GM23248 (cell line): ENCODE measurements around the gene LSS. TPM values are rescaled to one million over a fixed set of nuclear protein-coding genes. Genes with fewer than 3 reads are reported as not detected.
"Not testable (repeated sequence)": the region's sequence is repeated elsewhere in the genome, so short reads cannot be mapped to it uniquely, and the experiment has no call there.

Experiments
- DNase-seq: peaks from one replicate; pipeline ENCODE4 v3.0.0-alpha.2; 2015
- H2AFZ ChIP-seq: fragments of 200-600 bp; sonication (generic); 2 replicates; pipeline ENCODE4 v1.6.1; 2016; ENCODE audit warnings: antibody characterized with exemption
- H3F3A ChIP-seq: fragments of 200-600 bp; sonication (generic); 2 replicates; pipeline ENCODE4 v1.6.1; 2016; ENCODE audit warnings: mild to moderate bottlenecking, antibody characterized with exemption, mixed run types; ENCODE audit not compliant: insufficient read depth
- H3K27ac ChIP-seq: fragments of 200-600 bp; sonication (generic); 2 replicates; pipeline ENCODE4 v1.5.1; 2016; ENCODE audit warnings: mild to moderate bottlenecking
- H3K27me3 ChIP-seq: fragments of 200-600 bp; sonication (generic); replicated peaks from 2 replicates; pipeline ENCODE4 v1.6.1; 2016; ENCODE audit warnings: mild to moderate bottlenecking; ENCODE audit not compliant: insufficient read depth
- H3K36me3 ChIP-seq: fragments of 200-600 bp; sonication (generic); 2 replicates; pipeline ENCODE4 v1.6.1; 2016; ENCODE audit warnings: low read depth, mild to moderate bottlenecking
- H3K4me1 ChIP-seq: fragments of 200-600 bp; sonication (generic); 2 replicates; pipeline ENCODE4 v1.6.1; 2016; ENCODE audit warnings: mild to moderate bottlenecking; ENCODE audit not compliant: insufficient read depth
- H3K4me2 ChIP-seq: fragments of 200-600 bp; sonication (generic); one replicate; pipeline ENCODE4 v1.6.1; 2016; ENCODE audit warnings: mild to moderate bottlenecking; ENCODE audit not compliant: unreplicated experiment
- H3K4me3 ChIP-seq: fragments of 200-600 bp; sonication (generic); 2 replicates; pipeline ENCODE4 v1.5.1; 2016; ENCODE audit warnings: mild to moderate bottlenecking
- H3K79me2 ChIP-seq: fragments of 200-600 bp; sonication (generic); 2 replicates; pipeline ENCODE4 v1.6.1; 2016; ENCODE audit warnings: mild to moderate bottlenecking; ENCODE audit not compliant: insufficient read depth
- H3K9ac ChIP-seq: fragments of 200-600 bp; sonication (generic); 2 replicates; pipeline ENCODE4 v1.6.1; 2016; ENCODE audit warnings: mild to moderate bottlenecking
- H3K9me2 ChIP-seq: fragments of 200-600 bp; sonication (generic); 2 replicates; pipeline ENCODE4 v1.6.1; 2016; ENCODE audit warnings: mixed run types, mild to moderate bottlenecking, moderate library complexity; ENCODE audit not compliant: insufficient read depth
- H3K9me3 ChIP-seq: fragments of 200-600 bp; sonication (generic); one replicate; pipeline ENCODE4 v1.6.1; 2017; ENCODE audit warnings: low read depth
- H4K20me1 ChIP-seq: fragments of 200-600 bp; sonication (generic); 2 replicates; pipeline ENCODE4 v1.6.0; 2016; ENCODE audit not compliant: insufficient read depth
- EZH2 ChIP-seq: fragments of 200-600 bp; sonication (generic); IDR thresholded peaks from 2 replicates; pipeline ENCODE4 v1.6.1; 2018; ENCODE audit warnings: antibody characterized with exemption, mild to moderate bottlenecking; ENCODE audit not compliant: insufficient read depth, poor library complexity, severe bottlenecking
- EZH2phosphoT487 ChIP-seq: fragments of 200-600 bp; sonication (generic); IDR thresholded peaks from 2 replicates; pipeline ENCODE4 v1.6.1; 2018; ENCODE audit warnings: antibody characterized with exemption, moderate library complexity, mild to moderate bottlenecking, low read depth; ENCODE audit not compliant: insufficient read depth
- WGBS, 2 experiments: methylation state at CpG; one replicate each; pipeline ENCODE4 v1.1.6; 2015 to 2017; ENCODE audit warnings: low lambda C conversion rate in 2 of 2, low coverage in 1 of 2; ENCODE audit errors: missing lambda C conversion rate in 2 of 2; 5-methylcytosine and 5-hydroxymethylcytosine counted together
- in situ Hi-C: fragments of 300-500 bp; cut with MboI; formaldehyde crosslinking; loops from 2 replicates; pipeline ENCODE4 v1.15.0; 2020
- polyA plus RNA-seq: library from polyadenylated mRNA; unstranded; fragments of >200 nt; fragmentation: Nextera tagmentation; extraction: Ambion mirVana; gene quantifications from 2 replicates; pipeline ENCODE4 v1.2.1, GENCODE V29; 2016
- total RNA-seq: library from RNA; depleted of rRNA; stranded (reverse); fragments of >200 nt; shearing (Covaris generic); gene quantifications from 2 replicates; pipeline ENCODE4 v1.2.3, GENCODE V29; 2014

Gene LSS
- total and polyA plus RNA-seq, 2 experiments from 2014 or later, result 28.0 to 41.1 TPM

GRCh38 chr21:46202592-46203202 is 25.9 kb downstream of the LSS start:
- Histone ChIP-seq H4K20me1 (no peaks in the 10 kb centered on the region), H3K79me2 (no peaks in the 10 kb centered on the region), H2AFZ (no peak overlapping the region), H3F3A (0 out of 2 replicates have a peak, but pooled peaks cover 8% of the 10 kb centered on the region), H3K36me3 (peaks cover 8% of the 10 kb centered on the region; the same call in 1 of the 2 replicates), H3K9me2 (no peaks in the 10 kb centered on the region), H3K4me1 (no peaks in the 10 kb centered on the region), H3K9me3 (no peaks in the 10 kb centered on the region), H3K9ac (no peak overlapping the region), H3K27ac (no peak overlapping the region), H3K4me3 (no peak overlapping the region), H3K4me2 (no peak overlapping the region), H3K27me3 (no peaks in the 10 kb centered on the region)
- in situ Hi-C loops, result no loop called here
- 91 to 92% methylated on average over 6 of the region's 6 CpGs for WGBS, 2 experiments
- DNase-seq, result no peak
- TF ChIP-seq EZH2, result no peak
- TF ChIP-seq EZH2phosphoT487, result no peak

DNA sequence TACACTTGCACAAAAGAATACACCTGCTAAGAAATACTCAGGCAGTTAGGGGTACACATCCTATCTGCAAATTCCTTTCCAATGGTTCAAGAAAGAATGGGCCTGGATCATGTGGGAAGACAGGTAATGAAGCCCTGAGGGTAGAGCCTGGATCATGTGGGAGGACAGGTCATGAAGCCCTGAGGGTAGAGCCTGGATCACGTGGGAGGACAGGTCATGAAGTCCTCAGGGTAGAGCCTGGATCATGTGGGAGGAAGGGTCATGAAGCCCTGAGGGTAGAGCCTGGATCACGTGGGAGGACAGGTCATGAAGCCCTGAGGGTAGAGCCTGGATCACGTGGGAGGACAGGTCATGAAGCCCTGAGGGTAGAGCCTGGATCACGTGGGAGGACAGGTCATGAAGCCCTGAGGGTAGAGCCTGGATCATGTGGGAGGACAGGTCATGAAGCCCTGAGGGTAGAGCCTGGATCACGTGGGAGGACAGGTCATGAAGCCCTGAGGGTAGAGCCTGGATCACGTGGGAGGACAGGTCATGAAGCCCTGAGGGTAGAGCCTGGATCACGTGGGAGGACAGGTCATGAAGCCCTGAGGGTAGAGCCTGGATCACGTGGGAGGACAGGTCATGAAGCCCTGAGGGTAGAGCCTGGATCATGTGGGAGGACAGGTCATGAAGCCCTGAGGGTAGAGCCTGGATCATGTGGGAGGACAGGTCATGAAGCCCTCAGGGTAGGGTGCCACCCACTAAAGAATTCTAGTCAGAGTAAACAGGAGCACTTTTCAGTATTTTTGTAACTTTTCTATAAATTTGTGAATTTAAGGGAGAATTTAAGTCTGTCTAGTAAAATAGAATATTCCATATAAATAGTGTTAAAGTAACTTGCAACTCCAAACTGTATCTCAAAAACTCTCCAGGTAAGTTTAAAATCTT is 27.4 kb downstream of the LSS start:
- H2AFZ ChIP-seq, DNase-seq, H3K9me3 ChIP-seq, H3K27ac ChIP-seq, H3K4me1 ChIP-seq, in situ Hi-C loops, H3K4me3 ChIP-seq, H3K9ac ChIP-seq, H3K27me3 ChIP-seq, H3K9me2 ChIP-seq, H3K79me2 ChIP-seq, H3K4me2 ChIP-seq, H3F3A ChIP-seq, H4K20me1 ChIP-seq: not testable (repeated sequence)
- H3K36me3 ChIP-seq, result peaks cover 17% of the 10 kb centered on the region; the same call in 1 of the 2 replicates
- 92 to 94% methylated on average over 2 to 5 of the region's 8 CpGs for WGBS, 2 experiments

DNA sequence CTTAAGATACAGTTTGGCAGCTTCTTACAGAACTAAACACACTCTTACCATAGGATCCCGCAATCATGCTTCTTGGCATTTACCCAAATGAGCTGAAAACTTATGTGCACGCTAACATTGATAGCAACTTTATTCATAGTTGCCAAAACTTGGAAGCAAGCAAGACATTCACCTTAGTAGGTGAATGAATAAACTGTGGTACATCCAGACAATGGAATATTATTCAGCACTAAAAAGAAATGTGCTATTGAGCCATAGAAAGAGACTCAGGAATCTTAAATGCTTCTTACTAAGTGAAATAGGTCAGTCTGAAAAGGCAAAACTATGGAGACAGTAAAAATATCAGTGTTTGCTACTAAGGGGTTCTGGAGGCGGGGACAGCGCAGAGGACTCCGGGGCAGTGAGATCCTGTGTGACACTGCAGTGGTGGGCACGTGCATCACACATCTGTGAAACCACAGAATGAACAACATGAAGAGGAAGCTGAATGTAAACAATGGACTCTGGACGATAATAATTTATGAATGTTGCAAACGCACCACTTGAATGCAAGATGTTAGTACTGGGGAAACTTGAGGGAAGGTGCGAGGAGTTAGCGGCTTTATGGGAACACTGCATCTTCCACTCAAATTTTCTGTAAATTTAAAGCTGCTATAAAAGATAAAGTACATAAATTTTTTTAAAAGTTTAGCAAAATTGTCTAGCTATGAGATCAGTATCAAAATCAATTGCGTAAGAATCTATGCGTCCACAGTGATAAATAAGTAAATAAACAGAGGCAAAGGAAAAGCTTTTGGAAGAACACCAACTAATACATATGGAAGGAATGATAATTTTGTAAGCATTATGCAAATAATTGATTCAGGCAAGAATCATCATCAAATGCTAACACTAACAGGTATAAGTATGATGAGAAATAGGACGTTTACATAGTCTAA is 28.9 kb downstream of the LSS start:
- DNase-seq, result no peak
- no peaks in the 10 kb centered on the region for H3K9me3 ChIP-seq
- H3K79me2 ChIP-seq, result no peaks in the 10 kb centered on the region
- H3K4me3 ChIP-seq, result no peak overlapping the region
- H3K4me1 ChIP-seq, result no peaks in the 10 kb centered on the region
- peaks cover 17% of the 10 kb centered on the region; the same call in 1 of the 2 replicates for H3K36me3 ChIP-seq
- H4K20me1 ChIP-seq, result no peaks in the 10 kb centered on the region
- 0 out of 2 replicates have a peak, but pooled peaks cover 8% of the 10 kb centered on the region for H3F3A ChIP-seq
- 77% methylated on average over 13 of the region's 13 CpGs for WGBS, 2 experiments
- in situ Hi-C loops, result no loop called here
- H3K4me2 ChIP-seq, result no peak overlapping the region
- no peak overlapping the region for H3K27ac ChIP-seq
- no peaks in the 10 kb centered on the region for H3K9me2 ChIP-seq
- H3K27me3 ChIP-seq, result no peaks in the 10 kb centered on the region
- no peak overlapping the region for H2AFZ ChIP-seq
- TF ChIP-seq EZH2 (no peak), EZH2phosphoT487 (no peak)
- no peak overlapping the region for H3K9ac ChIP-seq

DNA sequence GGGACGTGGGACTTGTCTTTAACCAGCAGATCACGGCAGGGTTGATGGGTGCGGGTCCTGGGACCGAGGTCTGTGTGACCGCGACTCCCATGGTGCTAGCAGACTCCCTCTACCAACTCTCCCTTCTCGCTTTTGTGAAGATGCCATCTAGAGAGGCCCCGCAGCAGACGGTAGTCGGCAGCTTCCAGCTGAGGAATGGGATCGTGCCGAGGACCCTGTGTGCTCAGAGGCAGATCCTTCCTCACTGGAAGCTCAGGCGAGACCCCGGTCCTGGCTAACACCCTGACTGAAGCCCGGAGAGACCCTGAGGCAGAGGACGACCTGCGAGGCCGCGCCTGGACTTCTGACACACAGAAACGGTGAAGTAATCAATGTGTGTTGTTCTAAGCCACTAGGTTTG is 31.8 kb downstream of the LSS start:
- H3K36me3 ChIP-seq, result peaks cover 17% of the 10 kb centered on the region; the same call in 1 of the 2 replicates
- H3K27ac ChIP-seq, result no peak overlapping the region
- H3K9ac ChIP-seq, result no peak overlapping the region
- DNase-seq, result no peak
- TF ChIP-seq EZH2phosphoT487 (no peak), EZH2 (no peak)
- in situ Hi-C loops, result no loop called here
- 0 out of 2 replicates have a peak, but pooled peaks cover 8% of the 10 kb centered on the region for H3F3A ChIP-seq
- H4K20me1 ChIP-seq, result no peaks in the 10 kb centered on the region
- H3K4me2 ChIP-seq, result no peak overlapping the region
- H3K9me3 ChIP-seq, result no peaks in the 10 kb centered on the region
- H3K9me2 ChIP-seq, result no peaks in the 10 kb centered on the region
- H3K4me1 ChIP-seq, result no peaks in the 10 kb centered on the region
- no peak overlapping the region for H3K4me3 ChIP-seq
- H3K27me3 ChIP-seq, result no peaks in the 10 kb centered on the region
- 87 to 88% methylated on average over 20 of the region's 20 CpGs for WGBS, 2 experiments
- H3K79me2 ChIP-seq, result no peaks in the 10 kb centered on the region
- H2AFZ ChIP-seq, result no peak overlapping the region
